ENCODE data around the gene DLG2. TPM values are rescaled to one million over a fixed set of nuclear protein-coding genes. Genes with fewer than 3 reads are reported as not detected.

The DLG2 gene
- total and polyA plus RNA-seq, 2 of the 4 experiments (the other 2 are of a cell fraction), result 0.31 to 0.36 TPM

DNA sequence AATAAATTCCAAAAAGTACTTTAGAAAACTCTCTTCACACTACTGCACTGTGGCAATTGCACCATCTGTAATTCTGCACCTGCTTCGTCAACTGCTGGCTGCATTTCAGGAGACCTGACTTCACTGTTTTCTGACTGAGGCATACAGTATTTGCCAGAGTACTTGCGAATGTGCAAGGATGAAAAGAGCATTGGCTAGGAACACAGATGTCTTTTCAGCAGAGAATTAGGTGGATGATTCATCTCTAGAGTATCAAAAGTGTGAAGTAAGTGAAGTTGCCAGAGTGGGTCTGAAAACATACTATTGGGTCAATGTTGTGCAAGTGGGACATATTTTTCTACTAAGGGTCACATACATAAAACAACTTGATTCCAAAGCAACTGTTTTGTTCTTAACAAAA, 1913.4 kb downstream of the DLG2 start:
- BruUV-seq (replicated peaks), result no TSS peak
- DNase-seq, result peak; percentile 3
- no peaks in the 10 kb centered on the region for H3K4me1 ChIP-seq (ENCODE audit: control insufficient read depth, insufficient read depth, low read length)
- H3K4me3 ChIP-seq (ENCODE audit: insufficient read depth, low read depth, low read length), result no peak overlapping the region
- no peak overlapping the region for H2AK5ac ChIP-seq (ENCODE audit: low read depth, low read length)
- in situ Hi-C loops (cut with MboI; ENCODE audit: low sequenced_read_pairs) (no loop called here), intact Hi-C loops (cut with micrococcal nuclease) (no loop called here), dilution Hi-C loops (cut with HindIII; ENCODE audit: low sequenced_read_pairs, unreplicated experiment) (no loop called here)
- H3K9me3 ChIP-seq (ENCODE audit: control insufficient read depth, insufficient read depth, low read length), result no peaks in the 10 kb centered on the region
- H4K91ac ChIP-seq (ENCODE audit: insufficient read depth, low read depth, low read length), result no peak overlapping the region
- H2AFZ ChIP-seq (replicated peaks; ENCODE audit: low read length, poor library complexity), result no peak overlapping the region
- H4K5ac ChIP-seq (ENCODE audit: low read depth, low read length), result no peak overlapping the region
- no peak overlapping the region for H2BK5ac ChIP-seq (ENCODE audit: low read depth, low read length, poor library complexity, severe bottlenecking)
- no peak overlapping the region for H2BK15ac ChIP-seq (ENCODE audit: low read depth, low read length)
- no peak overlapping the region for H3K14ac ChIP-seq (replicated peaks; ENCODE audit: low read depth, low read length)
- no peak overlapping the region for H2BK20ac ChIP-seq (ENCODE audit: low read depth, low read length)
- no peak overlapping the region for H3K4me2 ChIP-seq (ENCODE audit: low read depth, low read length)
- H3K36me3 ChIP-seq (ENCODE audit: control insufficient read depth, insufficient read depth, low read length), result no peaks in the 10 kb centered on the region
- no CpG with 5 or more reads among the region's 2 CpGs for WGBS, 2 experiments (ENCODE audit: extremely low coverage in 2 of 2, insufficient read length in 1 of 2)
- CTCF ChIA-PET, result no interaction called here
- H4K20me1 ChIP-seq (ENCODE audit: insufficient read depth, low read length), result no peaks in the 10 kb centered on the region
- no peaks in the 10 kb centered on the region; the same call in 1 of the 2 replicates for H3K27me3 ChIP-seq (ENCODE audit: control insufficient read depth, insufficient read depth, low read length)
- H4K8ac ChIP-seq (ENCODE audit: low read depth in 2 of 2, low read length in 2 of 2), result no peak overlapping the region
- POLR2A ChIA-PET (ENCODE audit: unreplicated experiment), result no interaction called here
- no peak overlapping the region for H3K9ac ChIP-seq (ENCODE audit: low read depth, low read length)
- H3K79me1 ChIP-seq (ENCODE audit: low read depth in 1 of 2, low read length in 2 of 2), result no peaks in the 10 kb centered on the region
- H3K18ac ChIP-seq (ENCODE audit: low read depth, low read length), result no peak overlapping the region
- H3K4ac ChIP-seq (ENCODE audit: low read depth, low read length), result no peak overlapping the region
- no peak overlapping the region for H3K27ac ChIP-seq (ENCODE audit: insufficient read depth, low read length)
- H3K9me1 ChIP-seq (ENCODE audit: insufficient read depth, low read length), result no peaks in the 10 kb centered on the region
- TF ChIP-seq NFE2L2 (IDR thresholded peaks at IDR 0.05; ENCODE audit: low read depth, low read length) (no peak), MXI1 (IDR thresholded peaks at IDR 0.05; ENCODE audit: borderline replicate concordance, low read depth, low read length) (no peak), CEBPB (IDR thresholded peaks at IDR 0.05; ENCODE audit: low read depth, low read length) (no peak), RFX5 (IDR thresholded peaks at IDR 0.05; ENCODE audit: low read depth, low read length) (no peak), POLR2A (IDR thresholded peaks at IDR 0.05; ENCODE audit: low read depth, low read length) (no peak)
- TF ChIP-seq, protein P1, sequence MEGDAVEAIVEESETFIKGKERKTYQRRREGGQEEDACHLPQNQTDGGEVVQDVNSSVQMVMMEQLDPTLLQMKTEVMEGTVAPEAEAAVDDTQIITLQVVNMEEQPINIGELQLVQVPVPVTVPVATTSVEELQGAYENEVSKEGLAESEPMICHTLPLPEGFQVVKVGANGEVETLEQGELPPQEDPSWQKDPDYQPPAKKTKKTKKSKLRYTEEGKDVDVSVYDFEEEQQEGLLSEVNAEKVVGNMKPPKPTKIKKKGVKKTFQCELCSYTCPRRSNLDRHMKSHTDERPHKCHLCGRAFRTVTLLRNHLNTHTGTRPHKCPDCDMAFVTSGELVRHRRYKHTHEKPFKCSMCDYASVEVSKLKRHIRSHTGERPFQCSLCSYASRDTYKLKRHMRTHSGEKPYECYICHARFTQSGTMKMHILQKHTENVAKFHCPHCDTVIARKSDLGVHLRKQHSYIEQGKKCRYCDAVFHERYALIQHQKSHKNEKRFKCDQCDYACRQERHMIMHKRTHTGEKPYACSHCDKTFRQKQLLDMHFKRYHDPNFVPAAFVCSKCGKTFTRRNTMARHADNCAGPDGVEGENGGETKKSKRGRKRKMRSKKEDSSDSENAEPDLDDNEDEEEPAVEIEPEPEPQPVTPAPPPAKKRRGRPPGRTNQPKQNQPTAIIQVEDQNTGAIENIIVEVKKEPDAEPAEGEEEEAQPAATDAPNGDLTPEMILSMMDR (conservative IDR thresholded peaks at IDR 0.05; ENCODE audit: low read depth, low read length), result no peak
- TF ChIP-seq, protein P2, sequence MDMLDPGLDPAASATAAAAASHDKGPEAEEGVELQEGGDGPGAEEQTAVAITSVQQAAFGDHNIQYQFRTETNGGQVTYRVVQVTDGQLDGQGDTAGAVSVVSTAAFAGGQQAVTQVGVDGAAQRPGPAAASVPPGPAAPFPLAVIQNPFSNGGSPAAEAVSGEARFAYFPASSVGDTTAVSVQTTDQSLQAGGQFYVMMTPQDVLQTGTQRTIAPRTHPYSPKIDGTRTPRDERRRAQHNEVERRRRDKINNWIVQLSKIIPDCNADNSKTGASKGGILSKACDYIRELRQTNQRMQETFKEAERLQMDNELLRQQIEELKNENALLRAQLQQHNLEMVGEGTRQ (IDR thresholded peaks at IDR 0.05; ENCODE audit: low read depth, low read length), result no peak
- no peak overlapping the region for H3K23ac ChIP-seq (ENCODE audit: low read depth, low read length)
- H2BK120ac ChIP-seq (ENCODE audit: low read depth, low read length), result no peak overlapping the region
- no peak for ATAC-seq (ENCODE audit: low read depth)
- H3K56ac ChIP-seq (ENCODE audit: extremely low read depth, insufficient read depth, low read length), result no peak overlapping the region
- no peak overlapping the region for H2AK9ac ChIP-seq (replicated peaks; ENCODE audit: low read depth, low read length, poor library complexity)

Measured in IMR-90 (cell line).